Vagina (tissue), 2 donors: ENCODE measurements around the gene CDC42SE1.

Source experiments
- CTCF ChIP-seq, 3 experiments: fragments of 450-650 bp in 2 of 3; fragments of 200-600 bp in 1 of 3; sonication (generic) in 1 of 3; IDR thresholded peaks; one replicate each; pipeline ENCODE4 v1.5.1; 2017 to 2019; ENCODE audit warnings: antibody characterized with exemption in 3 of 3, mild to moderate bottlenecking in 2 of 3, moderate library complexity in 2 of 3
- POLR2A ChIP-seq, 2 donors: fragments of 450-650 bp; IDR thresholded peaks; one replicate each; pipeline ENCODE4 v1.6.1; 2017; ENCODE audit warnings: antibody characterized with exemption in 2 of 2, mild to moderate bottlenecking in 2 of 2, moderate library complexity in 2 of 2

GRCh38 chr1:151039521-151039920 lies 19.9 kb downstream of the CDC42SE1 start:
- TF ChIP-seq CTCF (IDR thresholded peaks at IDR 0.05) (no peak), POLR2A (IDR thresholded peaks at IDR 0.05) (no peak)
